Stimulated activated CD4-positive, alpha-beta T cell treated with anti-CD3 and anti-CD28 coated beads, Interleukin-4, amount 100 ng/mL, for 48 hours (primary cell): ENCODE measurements around the gene ARAF.
"Not testable (repeated sequence)": the region's sequence is repeated elsewhere in the genome, so short reads cannot be mapped to it uniquely, and the experiment has no call there.

ENCODE experiments used
- DNase-seq, 2 donors: peaks; one replicate each; pipeline ENCODE4 v3.0.0-alpha.2; 2020; ENCODE audit warnings: low read depth in 2 of 2

The ARAF gene

GRCh38 chrX:47560934-47561658, at the start of gene ARAF:
TSS of gene ARAF (plus strand) at chrX:47561205. CDS start at chrX:47562968, 1,763 bp downstream.
- peak; percentile 90 to 93 for DNase-seq

GRCh38 chrX:47512383-47512782, 48.6 kb upstream of the ARAF start:
- not testable (repeated sequence) for DNase-seq

- DNase-seq = not testable (repeated sequence)
Measured at GRCh38 chrX:47513034-47513965, 47.7 kb upstream of the ARAF start.

GRCh38 chrX:47514533-47515235, 46.3 kb upstream of the ARAF start:
- DNase-seq = no peak

- no peak for DNase-seq
Measured at GRCh38 chrX:47515941-47516665, 44.9 kb upstream of the ARAF start.

- DNase-seq = no peak
Measured at GRCh38 chrX:47518144-47518543, 42.9 kb upstream of the ARAF start.

GRCh38 chrX:47523297-47523696, 37.7 kb upstream of the ARAF start:
- DNase-seq = peak; percentile 69 to 70

GRCh38 chrX:47523713-47524166, 37.3 kb upstream of the ARAF start:
- DNase-seq = no peak

GRCh38 chrX:47529548-47529947, 31.5 kb upstream of the ARAF start:
- DNase-seq = no peak

GRCh38 chrX:47530049-47530448, 31.0 kb upstream of the ARAF start:
- no peak for DNase-seq

GRCh38 chrX:47539860-47540259, 21.1 kb upstream of the ARAF start:
- no peak for DNase-seq

GRCh38 chrX:47540754-47541538, 20.1 kb upstream of the ARAF start:
- no peak for DNase-seq

- DNase-seq = no peak
Measured at GRCh38 chrX:47543496-47543895, 17.5 kb upstream of the ARAF start.

GRCh38 chrX:47556045-47556623, 4.9 kb upstream of the ARAF start:
- DNase-seq = peak; percentile 63 to 77

GRCh38 chrX:47558436-47558835, 2.6 kb upstream of the ARAF start:
- DNase-seq = no peak

- DNase-seq = no peak
Measured at GRCh38 chrX:47560179-47560933, 649 bp upstream of the ARAF start.

GRCh38 chrX:47561659-47562151, 700 bp downstream of the ARAF start:
- no peak for DNase-seq

- peak in 1 of 2 donors; percentile 24 for DNase-seq
Measured at GRCh38 chrX:47562615-47563243, 1.7 kb downstream of the ARAF start.

- no peak for DNase-seq
Measured at GRCh38 chrX:47563801-47564315, 2.9 kb downstream of the ARAF start.
